Liver (tissue), 9 donors: Measurements from ENCODE around the gene RANBP1. TPM values are rescaled to one million over a fixed set of nuclear protein-coding genes. Genes with fewer than 3 reads are reported as not detected.

ENCODE experiments used
- DNase-seq: peaks from one replicate; pipeline ENCODE4 v3.0.0-alpha.2; 2017; ENCODE audit warnings: low spot score
- H3K27ac ChIP-seq, 2 donors: one replicate each; pipeline ENCODE4 v1.7.0; 2013; ENCODE audit warnings: inconsistent platforms in 2 of 2, low read length in 2 of 2, control low read depth in 1 of 2, low read depth in 1 of 2, mild to moderate bottlenecking in 1 of 2
- H3K27me3 ChIP-seq, 4 donors: one replicate each; pipeline versions ENCODE4 v1.6.1 to v1.7.0; 2013; ENCODE audit warnings: low read length in 3 of 4, inconsistent platforms in 1 of 4, mild to moderate bottlenecking in 1 of 4, moderate library complexity in 1 of 4; ENCODE audit not compliant: control insufficient read depth in 4 of 4, insufficient read depth in 4 of 4
- H3K36me3 ChIP-seq, 4 donors: one replicate each; pipeline versions ENCODE4 v1.6.1 to v1.7.0; 2013; ENCODE audit warnings: low read length in 3 of 4, mild to moderate bottlenecking in 3 of 4, low read depth in 1 of 4, moderate library complexity in 1 of 4; ENCODE audit not compliant: control insufficient read depth in 4 of 4, insufficient read depth in 3 of 4
- H3K4me1 ChIP-seq, 4 donors: one replicate each; pipeline versions ENCODE4 v1.6.1 to v1.7.0; 2013; ENCODE audit warnings: low read length in 3 of 4, mild to moderate bottlenecking in 3 of 4, moderate library complexity in 1 of 4; ENCODE audit not compliant: control insufficient read depth in 4 of 4, insufficient read depth in 4 of 4
- H3K4me3 ChIP-seq, 3 donors: one replicate each; pipeline versions ENCODE4 v1.6.1 to v1.7.0; 2013; ENCODE audit warnings: low read length in 3 of 3, control low read depth in 1 of 3, low read depth in 1 of 3, mild to moderate bottlenecking in 1 of 3
- H3K9ac ChIP-seq, 2 donors: one replicate each; pipeline ENCODE4 v1.7.0; 2013; ENCODE audit warnings: low read length in 2 of 2, mild to moderate bottlenecking in 2 of 2, moderate library complexity in 2 of 2, control low read depth in 1 of 2, low read depth in 1 of 2
- H3K9me3 ChIP-seq, 4 donors: one replicate each; pipeline versions ENCODE4 v1.6.1 to v1.7.0; 2013; ENCODE audit warnings: low read length in 3 of 4; ENCODE audit not compliant: control insufficient read depth in 4 of 4
- CTCF ChIP-seq: fragments of 150-350 bp; IDR thresholded peaks from 2 replicates; pipeline ENCODE4 v1.5.1; 2017; ENCODE audit warnings: improper control_type of control experiment, low read depth, low read length; ENCODE audit not compliant: missing input control
- FOXA1 ChIP-seq: IDR thresholded peaks from 2 replicates; pipeline ENCODE4 v1.6.1; 2016; ENCODE audit warnings: antibody characterized with exemption
- FOXA2 ChIP-seq: IDR thresholded peaks from 2 replicates; pipeline ENCODE4 v1.6.1; 2016; ENCODE audit warnings: antibody characterized with exemption
- GABPA ChIP-seq, 2 donors: IDR thresholded peaks in 1 of 2; conservative IDR thresholded peaks in 1 of 2; 2 replicates each; pipeline ENCODE4 v1.6.1; 2016; ENCODE audit warnings: antibody characterized with exemption in 2 of 2, mild to moderate bottlenecking in 1 of 2, moderate library complexity in 1 of 2
- HNF4A ChIP-seq, 2 donors: conservative IDR thresholded peaks; 2 replicates each; pipeline ENCODE4 v1.6.1; 2016; ENCODE audit warnings: antibody characterized with exemption in 2 of 2, mild to moderate bottlenecking in 2 of 2
- HNF4G ChIP-seq: IDR thresholded peaks from 2 replicates; pipeline ENCODE4 v1.6.1; 2016; ENCODE audit warnings: antibody characterized with exemption
- MAX ChIP-seq: IDR thresholded peaks from 2 replicates; pipeline ENCODE4 v1.6.1; 2016; ENCODE audit warnings: antibody characterized with exemption
- NR2F2 ChIP-seq: IDR thresholded peaks from 2 replicates; pipeline ENCODE4 v1.6.1; 2016; ENCODE audit warnings: antibody characterized with exemption
- RAD21 ChIP-seq, 2 donors: IDR thresholded peaks; 2 replicates each; pipeline ENCODE4 v1.6.1; 2016; ENCODE audit warnings: antibody characterized with exemption in 2 of 2, mild to moderate bottlenecking in 2 of 2
- REST ChIP-seq: IDR thresholded peaks from 2 replicates; pipeline ENCODE4 v1.6.1; 2016; ENCODE audit warnings: antibody characterized with exemption, mild to moderate bottlenecking
- RXRA ChIP-seq, 2 donors: IDR thresholded peaks; 2 replicates each; pipeline ENCODE4 v1.6.1; 2017 to 2018; ENCODE audit warnings: antibody characterized with exemption in 2 of 2, mild to moderate bottlenecking in 1 of 2
- SP1 ChIP-seq: IDR thresholded peaks from 2 replicates; pipeline ENCODE4 v1.6.1; 2018; ENCODE audit warnings: antibody characterized with exemption, mild to moderate bottlenecking
- TAF1 ChIP-seq: conservative IDR thresholded peaks from 2 replicates; pipeline ENCODE4 v1.6.1; 2016; ENCODE audit warnings: antibody characterized with exemption, mild to moderate bottlenecking
- YY1 ChIP-seq: IDR thresholded peaks from 2 replicates; pipeline ENCODE4 v1.6.1; 2016; ENCODE audit warnings: antibody characterized with exemption, mild to moderate bottlenecking
- ZBTB33 ChIP-seq: IDR thresholded peaks from 2 replicates; pipeline ENCODE4 v1.6.1; 2016; ENCODE audit warnings: antibody characterized with exemption
- WGBS: extraction: QIAGEN DNeasy Blood & Tissue Kit; methylation state at CpG from one replicate; pipeline ENCODE4 v1.1.7; 2013; 5-methylcytosine and 5-hydroxymethylcytosine counted together
- polyA plus RNA-seq, 2 donors: library from polyadenylated mRNA; stranded (reverse) in 1 of 2; unstranded in 1 of 2; fragments of 200-250 nt in 1 of 2; fragments of >200 nt in 1 of 2; fragmentation: Nextera tagmentation in 1 of 2; extraction: Ambion mirVana in 1 of 2; gene quantifications; one replicate each; pipeline versions ENCODE4 v1.2.1 to v1.2.3, GENCODE V29; 2013 to 2015
- total RNA-seq, 2 donors: library from RNA; depleted of rRNA; stranded (reverse); fragments of >200 nt; gene quantifications; one replicate each; pipeline ENCODE4 v1.2.3, GENCODE V29; 2014
- donor health status: healthy.
- donor health status: healthy.
- donor health status: healthy.
- donor health status: healthy.
- donor health status: healthy.

The RANBP1 gene
- total and polyA plus RNA-seq, 4 donors = 62.3 to 102 (median 87.8) TPM

- Histone ChIP-seq H3K27ac (no peak overlapping the region), H3K9me3 (no peaks in the 10 kb centered on the region), H3K27me3 (no peaks in the 10 kb centered on the region), H3K4me1 (no peaks in the 10 kb centered on the region), H3K4me3 (no peak overlapping the region), H3K9ac (no peak overlapping the region), H3K36me3 (no peaks in the 10 kb centered on the region)
- no peak for DNase-seq
- 86% methylated on average over 14 of the region's 14 CpGs for WGBS
- TF ChIP-seq YY1 (no peak), FOXA2 (no peak), CTCF (no peak), HNF4G (no peak), ZBTB33 (no peak), FOXA1 (no peak), HNF4A (conservative IDR thresholded peaks at IDR 0.05) (no peak), SP1 (no peak), MAX (no peak), REST (no peak), TAF1 (no peak), RXRA (IDR thresholded peaks at IDR 0.05) (no peak), GABPA (IDR thresholded peaks at IDR 0.05 in 1 of 2, conservative IDR thresholded peaks at IDR 0.05 in 1 of 2) (no peak)
These were observed 36.6 kb downstream of the RANBP1 start for GRCh38 chr22:20152464-20152890.

GRCh38 chr22:20153945-20154344 is 38.0 kb downstream of the RANBP1 start:
- Histone ChIP-seq H3K27ac (no peak overlapping the region), H3K36me3 (no peaks in the 10 kb centered on the region), H3K4me1 (no peaks in the 10 kb centered on the region), H3K27me3 (no peaks in the 10 kb centered on the region), H3K9me3 (no peaks in the 10 kb centered on the region), H3K9ac (no peak overlapping the region), H3K4me3 (no peak overlapping the region)
- 68% methylated on average over 16 of the region's 16 CpGs for WGBS
- DNase-seq = no peak
- no peak for TF ChIP-seq GABPA (IDR thresholded peaks at IDR 0.05 in 1 of 2, conservative IDR thresholded peaks at IDR 0.05 in 1 of 2)
- no peak for TF ChIP-seq ZBTB33
- TF ChIP-seq NR2F2 = no peak
- no peak for TF ChIP-seq RAD21 (IDR thresholded peaks at IDR 0.05)
- TF ChIP-seq CTCF = no peak
- no peak for TF ChIP-seq FOXA1
- TF ChIP-seq TAF1 = no peak
- no peak for TF ChIP-seq HNF4G
- no peak for TF ChIP-seq RXRA (IDR thresholded peaks at IDR 0.05)
- no peak for TF ChIP-seq REST
- no peak for TF ChIP-seq YY1
